GM12878 (cell line): ENCODE results near the gene ALG12. TPM values are rescaled to one million over a fixed set of nuclear protein-coding genes. Genes with fewer than 3 reads are reported as not detected.

Source experiments
- ATAC-seq: fragments of 200-7000 bp; cut with Tn5 transposase; 3 replicates; pipeline ENCODE4 v1.9.1; 2020; ENCODE audit warnings: mild to moderate bottlenecking, moderate library complexity
- BruUV-seq: library from RNA; stranded (reverse); fragments of 400-500 nt; replicated peaks from 2 replicates; lab custom pipeline; 2021; lab: Mats Ljungman, UMichigan
- CTCF ChIA-PET: fragments of 300-600 bp; sonication (Branson Sonifier 250); formaldehyde crosslinking; extraction: SDS; loops from one replicate; lab custom pipeline; 2021; ENCODE audit warnings: inconsistent platforms; lab: Yijun Ruan, JAX
- POLR2A ChIA-PET: fragments of 350-600 bp; formaldehyde crosslinking; extraction: SDS; loops from one replicate; lab custom pipeline; 2021; ENCODE audit warnings: inconsistent platforms; lab: Charles Lee
- RAD21 ChIA-PET: fragments of 300-600 bp; sonication (Branson Sonifier 250); formaldehyde crosslinking; loops from one replicate; lab custom pipeline; 2023; ENCODE audit warnings: antibody characterized with exemption; ENCODE audit not compliant: unreplicated experiment; lab: Charles Lee
- SMC1A ChIA-PET: fragments of 300-600 bp; sonication (Branson Sonifier 250); formaldehyde crosslinking; loops from one replicate; lab custom pipeline; 2023; ENCODE audit not compliant: unreplicated experiment, uncharacterized antibody; lab: Charles Lee
- DNase-seq: peaks from one replicate; pipeline ENCODE4 v3.0.0-alpha.2; 2011; ENCODE audit warnings: low read depth, low spot score
- FAIRE-seq: peaks from 3 replicates; lab custom pipeline; 2011; peaks lifted over from hg19 to GRCh38; lab: Jason Lieb, UNC
- H2AFZ ChIP-seq: 2 replicates; pipeline ENCODE4 v1.6.0; 2011; ENCODE audit warnings: low read depth, low read length, control low read depth; ENCODE audit not compliant: control insufficient read depth
- H3K27ac ChIP-seq: 2 replicates; pipeline ENCODE4 v1.5.1; 2011; ENCODE audit warnings: control low read depth; ENCODE audit not compliant: control insufficient read depth, insufficient read depth
- H3K27me3 ChIP-seq, 2 experiments: replicated peaks in 1 of 2; 2 replicates each; pipeline versions ENCODE4 v1.6.0 to v1.6.1; 2011; ENCODE audit warnings: low read length in 1 of 2; ENCODE audit not compliant: control insufficient read depth in 2 of 2, insufficient read depth in 2 of 2
- H3K36me3 ChIP-seq, 2 experiments: 2 replicates each; pipeline ENCODE4 v1.5.1; 2011; ENCODE audit warnings: low read length in 1 of 2; ENCODE audit not compliant: control insufficient read depth in 2 of 2, insufficient read depth in 2 of 2
- H3K4me1 ChIP-seq: 2 replicates; pipeline ENCODE4 v1.6.1; 2011; ENCODE audit warnings: mild to moderate bottlenecking, low read length, moderate library complexity, mixed read lengths; ENCODE audit not compliant: control insufficient read depth, insufficient read depth
- H3K4me2 ChIP-seq: 2 replicates; pipeline ENCODE4 v1.6.0; 2011; ENCODE audit warnings: control low read depth; ENCODE audit not compliant: control insufficient read depth, insufficient read depth
- H3K4me3 ChIP-seq: fragments of 200-600 bp; sonication (generic); 2 replicates; pipeline ENCODE4 v1.5.1; 2016
- H3K79me2 ChIP-seq: 2 replicates; pipeline ENCODE4 v1.6.0; 2011; ENCODE audit warnings: low read length; ENCODE audit not compliant: control insufficient read depth, insufficient read depth
- H3K9ac ChIP-seq: 2 replicates; pipeline ENCODE4 v1.8.0; 2011; ENCODE audit warnings: low read length, control low read depth, mixed read lengths; ENCODE audit not compliant: control insufficient read depth, insufficient read depth
- H3K9me3 ChIP-seq: replicated peaks from 3 replicates; pipeline ENCODE4 v1.5.1; 2011; ENCODE audit warnings: mild to moderate bottlenecking, low read length; ENCODE audit not compliant: control insufficient read depth, insufficient read depth
- H4K20me1 ChIP-seq: 2 replicates; pipeline ENCODE4 v1.6.0; 2011; ENCODE audit not compliant: control insufficient read depth, insufficient read depth
- CEBPB ChIP-seq, 2 experiments: fragments of 150-350 bp in 1 of 2; IDR thresholded peaks; 2 replicates each; pipeline ENCODE4 v1.6.1; 2012 to 2014; ENCODE audit warnings: low read depth in 2 of 2, low read length in 2 of 2, borderline replicate concordance in 1 of 2, inconsistent platforms in 1 of 2
- CHD2 ChIP-seq: IDR thresholded peaks from 2 replicates; pipeline ENCODE4 v1.6.1; 2011; ENCODE audit warnings: low read depth, low read length, improper control_type of control experiment, borderline replicate concordance
- CREB1 ChIP-seq: IDR thresholded peaks from 2 replicates; pipeline ENCODE4 v1.6.1; 2012; ENCODE audit warnings: low read depth, mild to moderate bottlenecking, inconsistent platforms
- KAT2A ChIP-seq: conservative IDR thresholded peaks from 2 replicates; pipeline ENCODE4 v1.6.1; 2011; ENCODE audit warnings: low read depth, low read length; ENCODE audit not compliant: control insufficient read depth
- KDM1A ChIP-seq: fragments of 200-600 bp; sonication (generic); IDR thresholded peaks from 2 replicates; pipeline ENCODE4 v1.6.1; 2016; ENCODE audit warnings: borderline replicate concordance
- NFXL1 ChIP-seq: fragments of 450-650 bp; IDR thresholded peaks from 2 replicates; pipeline ENCODE4 v1.6.1; 2017; ENCODE audit warnings: antibody characterized with exemption, mild to moderate bottlenecking, borderline replicate concordance
- PBX3 ChIP-seq: IDR thresholded peaks from 2 replicates; pipeline ENCODE4 v1.6.1; 2011; ENCODE audit warnings: mild to moderate bottlenecking, low read depth, low read length, moderate library complexity; ENCODE audit not compliant: insufficient replicate concordance
- SIX5 ChIP-seq: IDR thresholded peaks from 2 replicates; pipeline ENCODE4 v1.6.1; 2011; ENCODE audit warnings: mild to moderate bottlenecking, low read depth, low read length, moderate library complexity; ENCODE audit not compliant: severe bottlenecking
- ZNF384 ChIP-seq: IDR thresholded peaks from 2 replicates; pipeline ENCODE4 v1.6.1; 2012; ENCODE audit warnings: low read depth, mild to moderate bottlenecking, low read length, improper control_type of control experiment, borderline replicate concordance
- WGBS: methylation state at CpG from one replicate; pipeline ENCODE4 v1.1.6; 2016; ENCODE audit warnings: low lambda C conversion rate; ENCODE audit not compliant: insufficient replicate concordance, insufficient coverage; ENCODE audit errors: missing lambda C conversion rate; 5-methylcytosine and 5-hydroxymethylcytosine counted together
- in situ Hi-C: fragments of 300-500 bp; cut with MboI; formaldehyde crosslinking; loops from 9 replicates; pipeline ENCODE4 v1.14.3; 2018; ENCODE audit warnings: mixed read lengths
- intact Hi-C: fragments of 100-400 bp; cut with micrococcal nuclease; formaldehyde crosslinking; loops from one replicate; pipeline ENCODE4 v1.14.2; 2022; ENCODE audit not compliant: unreplicated experiment
- polyA plus RNA-seq, 11 experiments: library from polyadenylated mRNA; depleted of rRNA in 4 of 11; unstranded in 6 of 11; stranded (reverse) in 5 of 11; fragments of >200 nt; fragmentation: Nextera tagmentation in 4 of 11; fragmentation: Illumina TruSeq in 1 of 11; extraction: Ambion mirVana in 4 of 11; extraction: Trizol in 1 of 11; gene quantifications; 1 replicate in 1 of 11; 2 replicates in 10 of 11; pipeline versions ENCODE4 v1.2.1 to v1.2.3, GENCODE V29; 2011 to 2016; ENCODE audit warnings: inconsistent platforms in 2 of 11, missing spikeins in 2 of 11, low read depth in 1 of 11
- total RNA-seq, 4 experiments: library from RNA; depleted of rRNA in 3 of 4; stranded (reverse); fragments of >200 nt in 3 of 4; fragmentation: Illumina TruSeq in 1 of 4; extraction: Trizol in 1 of 4; gene quantifications; 2 replicates each; pipeline versions ENCODE4 v1.2.1 to v1.2.3, GENCODE V29; 2013 to 2021
- TF ChIP-seq, protein P1 (sequence below): fragments of 450-650 bp; IDR thresholded peaks from 2 replicates; pipeline ENCODE4 v1.6.1; 2018; ENCODE audit warnings: borderline replicate concordance, mild to moderate bottlenecking; ENCODE audit not compliant: partially characterized antibody
- TF ChIP-seq, protein P2 (sequence below): IDR thresholded peaks from 2 replicates; pipeline ENCODE4 v1.6.1; 2011; ENCODE audit warnings: borderline replicate concordance, low read depth, mild to moderate bottlenecking, moderate library complexity, low read length; ENCODE audit not compliant: insufficient read depth, poor library complexity, severe bottlenecking
- TF ChIP-seq, protein P3 (sequence below): fragments of 450-650 bp; IDR thresholded peaks from 2 replicates; pipeline ENCODE4 v1.6.1; 2017; ENCODE audit warnings: mild to moderate bottlenecking, low read depth, inconsistent platforms; ENCODE audit not compliant: poor library complexity, severe bottlenecking

The ALG12 gene
- total and polyA plus RNA-seq, 10 of the 15 experiments (the other 5 are each of a cell fraction or from before 2014, with no cell fraction given): 0.22 to 23.4 (median 6.6) TPM

- TF ChIP-seq, protein P1, sequence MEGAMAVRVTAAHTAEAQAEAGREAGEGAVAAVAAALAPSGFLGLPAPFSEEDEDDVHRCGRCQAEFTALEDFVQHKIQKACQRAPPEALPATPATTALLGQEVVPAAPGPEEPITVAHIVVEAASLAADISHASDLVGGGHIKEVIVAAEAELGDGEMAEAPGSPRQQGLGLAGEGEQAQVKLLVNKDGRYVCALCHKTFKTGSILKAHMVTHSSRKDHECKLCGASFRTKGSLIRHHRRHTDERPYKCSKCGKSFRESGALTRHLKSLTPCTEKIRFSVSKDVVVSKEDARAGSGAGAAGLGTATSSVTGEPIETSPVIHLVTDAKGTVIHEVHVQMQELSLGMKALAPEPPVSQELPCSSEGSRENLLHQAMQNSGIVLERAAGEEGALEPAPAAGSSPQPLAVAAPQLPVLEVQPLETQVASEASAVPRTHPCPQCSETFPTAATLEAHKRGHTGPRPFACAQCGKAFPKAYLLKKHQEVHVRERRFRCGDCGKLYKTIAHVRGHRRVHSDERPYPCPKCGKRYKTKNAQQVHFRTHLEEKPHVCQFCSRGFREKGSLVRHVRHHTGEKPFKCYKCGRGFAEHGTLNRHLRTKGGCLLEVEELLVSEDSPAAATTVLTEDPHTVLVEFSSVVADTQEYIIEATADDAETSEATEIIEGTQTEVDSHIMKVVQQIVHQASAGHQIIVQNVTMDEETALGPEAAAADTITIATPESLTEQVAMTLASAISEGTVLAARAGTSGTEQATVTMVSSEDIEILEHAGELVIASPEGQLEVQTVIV: no peak
- no peak for TF ChIP-seq NFXL1
- TF ChIP-seq ZNF384: no peak
- no peak for TF ChIP-seq KDM1A
These were observed 17.3 kb upstream of the ALG12 start (continued) for GRCh38 chr22:49935561-49935960.

GRCh38 chr22:49934891-49935557, 16.8 kb upstream of the ALG12 start:
- Histone ChIP-seq H3K9ac (peak overlapping the region; percentile 93), H3K79me2 (peaks cover 7% of the 10 kb centered on the region), H3K36me3 (no peaks in the 10 kb centered on the region), H3K27me3 (no peaks in the 10 kb centered on the region), H3K27ac (peak overlapping the region; percentile 89), H3K9me3 (no peaks in the 10 kb centered on the region), H4K20me1 (no peaks in the 10 kb centered on the region), H3K4me3 (peak overlapping the region; percentile 85), H3K4me1 (peaks cover 56% of the 10 kb centered on the region), H2AFZ (no peak overlapping the region), H3K4me2 (peak overlapping the region; percentile 97)
- ATAC-seq (peak; percentile 30), FAIRE-seq (no peak), DNase-seq (no peak)
- ChIA-PET RAD21 (interaction anchor here (1.3 to 1.7 kb wide), 3 partner anchors 24 to 32 kb away, joined by 4 to 15 read pairs (median 6); no protein-coding TSS in a partner anchor), POLR2A (interaction anchor here (0.6 to 1.0 kb wide), 2 partner anchors 97 to 273 kb away, joined by 3 read pairs; no protein-coding TSS in a partner anchor), SMC1A (no interaction called here), CTCF (no interaction called here)
- intact Hi-C loops (loop anchor here (5.0 to 10.0 kb wide), 2 partner anchors 82 to 260 kb away; no protein-coding TSS in a partner anchor), in situ Hi-C loops (loop anchor here (5.0 kb wide), 2 partner anchors 97 to 272 kb away; no protein-coding TSS in a partner anchor)
- no TSS peak for BruUV-seq
- WGBS: under 1% methylated on average over 20 of the region's 56 CpGs
- no peak for TF ChIP-seq PBX3
- no peak for TF ChIP-seq SIX5
- no peak for TF ChIP-seq KAT2A
- no peak for TF ChIP-seq CHD2
- TF ChIP-seq CREB1: peak; percentile 52; the same call in 1 of the 2 replicates
- TF ChIP-seq, protein P2, sequence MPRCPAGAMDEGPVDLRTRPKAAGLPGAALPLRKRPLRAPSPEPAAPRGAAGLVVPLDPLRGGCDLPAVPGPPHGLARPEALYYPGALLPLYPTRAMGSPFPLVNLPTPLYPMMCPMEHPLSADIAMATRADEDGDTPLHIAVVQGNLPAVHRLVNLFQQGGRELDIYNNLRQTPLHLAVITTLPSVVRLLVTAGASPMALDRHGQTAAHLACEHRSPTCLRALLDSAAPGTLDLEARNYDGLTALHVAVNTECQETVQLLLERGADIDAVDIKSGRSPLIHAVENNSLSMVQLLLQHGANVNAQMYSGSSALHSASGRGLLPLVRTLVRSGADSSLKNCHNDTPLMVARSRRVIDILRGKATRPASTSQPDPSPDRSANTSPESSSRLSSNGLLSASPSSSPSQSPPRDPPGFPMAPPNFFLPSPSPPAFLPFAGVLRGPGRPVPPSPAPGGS: no peak
- TF ChIP-seq, protein P3, sequence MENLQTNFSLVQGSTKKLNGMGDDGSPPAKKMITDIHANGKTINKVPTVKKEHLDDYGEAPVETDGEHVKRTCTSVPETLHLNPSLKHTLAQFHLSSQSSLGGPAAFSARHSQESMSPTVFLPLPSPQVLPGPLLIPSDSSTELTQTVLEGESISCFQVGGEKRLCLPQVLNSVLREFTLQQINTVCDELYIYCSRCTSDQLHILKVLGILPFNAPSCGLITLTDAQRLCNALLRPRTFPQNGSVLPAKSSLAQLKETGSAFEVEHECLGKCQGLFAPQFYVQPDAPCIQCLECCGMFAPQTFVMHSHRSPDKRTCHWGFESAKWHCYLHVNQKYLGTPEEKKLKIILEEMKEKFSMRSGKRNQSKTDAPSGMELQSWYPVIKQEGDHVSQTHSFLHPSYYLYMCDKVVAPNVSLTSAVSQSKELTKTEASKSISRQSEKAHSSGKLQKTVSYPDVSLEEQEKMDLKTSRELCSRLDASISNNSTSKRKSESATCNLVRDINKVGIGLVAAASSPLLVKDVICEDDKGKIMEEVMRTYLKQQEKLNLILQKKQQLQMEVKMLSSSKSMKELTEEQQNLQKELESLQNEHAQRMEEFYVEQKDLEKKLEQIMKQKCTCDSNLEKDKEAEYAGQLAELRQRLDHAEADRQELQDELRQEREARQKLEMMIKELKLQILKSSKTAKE: no peak
- no peak for TF ChIP-seq CEBPB (IDR thresholded peaks at IDR 0.05; ENCODE audit: borderline replicate concordance in 1 of 2, low read depth in 2 of 2, low read length in 2 of 2)
